ENCODE results near the gene FBXO15.

GRCh38 chr18:74194691-74195090 is 47.1 kb upstream of the FBXO15 start:
- TF ChIP-seq ZNF274 (IDR thresholded peaks at IDR 0.05; ENCODE audit: low read length) (no peak), ZNF274 (tag by site-specific recombination; IDR thresholded peaks at IDR 0.05; ENCODE audit: borderline replicate concordance) (no peak), ZNF292 (tag by site-specific recombination; IDR thresholded peaks at IDR 0.05; ENCODE audit: borderline replicate concordance, low read depth) (no peak), SP7 (tag by site-specific recombination; IDR thresholded peaks at IDR 0.05) (no peak), ZBTB10 (tag by site-specific recombination; IDR thresholded peaks at IDR 0.05) (no peak), CTCF (tag by site-specific recombination; IDR thresholded peaks at IDR 0.05) (no peak), ZNF664 (tag by site-specific recombination; IDR thresholded peaks at IDR 0.05) (no peak), ZNF174 (tag by site-specific recombination; IDR thresholded peaks at IDR 0.05) (no peak), TCF7L2 (IDR thresholded peaks at IDR 0.05; ENCODE audit: borderline replicate concordance, low read depth, low read length) (no peak), ZNF791 (tag by site-specific recombination; IDR thresholded peaks at IDR 0.05) (no peak), BCL11B (tag by site-specific recombination; IDR thresholded peaks at IDR 0.05; ENCODE audit: low read depth) (no peak), ZNF175 (tag by site-specific recombination; IDR thresholded peaks at IDR 0.05) (no peak), ZNF747 (tag by site-specific recombination; IDR thresholded peaks at IDR 0.05) (no peak), ZNF184 (tag by site-specific recombination; IDR thresholded peaks at IDR 0.05) (no peak)

All from HEK293 (cell line).